ENCODE results near the gene OGA. TPM values are rescaled to one million over a fixed set of nuclear protein-coding genes. Genes with fewer than 3 reads are reported as not detected.
A peak's percentile ranks its signal among the peaks of the same experiment; 100 is the strongest.

OGA gene
- polyA plus RNA-seq, 3 donors = 6.9 to 104 (median 15.3) TPM

GRCh38 chr10:101828766-101829551 is 10.7 kb upstream of the OGA start:
- no peaks in the 10 kb centered on the region for H3K9me3 ChIP-seq (replicated peaks in 1 of 2; ENCODE audit: control insufficient read depth in 1 of 2, insufficient read depth in 1 of 2, low read length in 2 of 2)
- peak overlapping the region in 1 of 3 experiments; percentile 50 for H3K4me3 ChIP-seq (replicated peaks in 1 of 3; ENCODE audit: low read depth in 2 of 3, low read length in 3 of 3)
- H3K4me3 Mint-ChIP-seq = peak overlapping the region; percentile 21 to 31
- peaks cover 0 to 9% of the 10 kb centered on the region in 2 donors for H3K36me3 ChIP-seq (replicated peaks in 1 of 2; ENCODE audit: control insufficient read depth in 1 of 2, insufficient read depth in 2 of 2, low read length in 2 of 2)
- H3K9me3 Mint-ChIP-seq = no peaks in the 10 kb centered on the region
- DNase-seq = no peak
- peak overlapping the region; percentile 89 for H3K4me2 ChIP-seq (replicated peaks; ENCODE audit: extremely low read depth, low read length, poor library complexity, severe bottlenecking)
- peaks cover 0 to 2% (median 0%) of the 10 kb centered on the region in 3 donors for H3K27me3 Mint-ChIP-seq (ENCODE audit: low read depth in 3 of 3)
- peaks cover 35 to 38% of the 10 kb centered on the region in 2 donors for H3K4me1 ChIP-seq (ENCODE audit: control insufficient read depth in 1 of 2, insufficient read depth in 2 of 2, low read length in 2 of 2)
- no peaks in the 10 kb centered on the region for H3K27me3 ChIP-seq (ENCODE audit: control insufficient read depth in 2 of 2, insufficient read depth in 2 of 2, low read length in 2 of 2)
- H3K27ac Mint-ChIP-seq = peak overlapping the region in 1 of 7 donors; percentile 3
- H3K79me2 ChIP-seq (ENCODE audit: insufficient read depth, low read length) = no peaks in the 10 kb centered on the region
- no peak overlapping the region for H2AFZ ChIP-seq (ENCODE audit: insufficient read depth, low read depth, low read length, poor library complexity, severe bottlenecking)
- peaks cover 38% of the 10 kb centered on the region for H3K4me1 Mint-ChIP-seq
- WGBS (ENCODE audit: insufficient coverage) = 77% methylated on average over 28 of the region's 39 CpGs
- peaks cover 8% of the 10 kb centered on the region for H4K20me1 ChIP-seq (ENCODE audit: insufficient read depth, low read length)
- intact Hi-C loops (cut with micrococcal nuclease) = no loop called here
- no peak overlapping the region for H3K27ac ChIP-seq (ENCODE audit: low read depth in 1 of 2, low read length in 2 of 2)
- TF ChIP-seq CTCF (IDR thresholded peaks at IDR 0.05) = no peak
- no peak overlapping the region for H3K9ac ChIP-seq (ENCODE audit: insufficient read depth, low read length, poor library complexity, severe bottlenecking)
- H3K36me3 Mint-ChIP-seq = peaks cover 10 to 13% of the 10 kb centered on the region in 2 donors

- peaks cover 6% of the 10 kb centered on the region for H4K20me1 ChIP-seq (ENCODE audit: insufficient read depth, low read length)
- peaks cover 30% of the 10 kb centered on the region for H3K4me1 Mint-ChIP-seq
- intact Hi-C loops (cut with micrococcal nuclease) = no loop called here
- peaks cover 0 to 2% (median 0%) of the 10 kb centered on the region in 3 donors for H3K27me3 Mint-ChIP-seq (ENCODE audit: low read depth in 3 of 3)
- H3K9ac ChIP-seq (ENCODE audit: insufficient read depth, low read length, poor library complexity, severe bottlenecking) = no peak overlapping the region
- H3K4me2 ChIP-seq (replicated peaks; ENCODE audit: extremely low read depth, low read length, poor library complexity, severe bottlenecking) = no peak overlapping the region
- H3K36me3 ChIP-seq (replicated peaks in 1 of 2; ENCODE audit: control insufficient read depth in 1 of 2, insufficient read depth in 2 of 2, low read length in 2 of 2) = peaks cover 0 to 9% of the 10 kb centered on the region in 2 donors
- TF ChIP-seq CTCF (IDR thresholded peaks at IDR 0.05) = no peak
- peak overlapping the region in 2 of 7 donors; percentile 8 to 38 for H3K27ac Mint-ChIP-seq
- H3K4me3 Mint-ChIP-seq = no peak overlapping the region
- peaks cover 10 to 12% of the 10 kb centered on the region in 2 donors for H3K36me3 Mint-ChIP-seq
- H3K9me3 ChIP-seq (replicated peaks in 1 of 2; ENCODE audit: control insufficient read depth in 1 of 2, insufficient read depth in 1 of 2, low read length in 2 of 2) = no peaks in the 10 kb centered on the region
- H3K9me3 Mint-ChIP-seq = no peaks in the 10 kb centered on the region
- H3K79me2 ChIP-seq (ENCODE audit: insufficient read depth, low read length) = no peaks in the 10 kb centered on the region
- WGBS (ENCODE audit: insufficient coverage) = 100% methylated on average over 1 of the region's 10 CpGs
- no peak overlapping the region for H2AFZ ChIP-seq (ENCODE audit: insufficient read depth, low read depth, low read length, poor library complexity, severe bottlenecking)
- peak in 1 of 3 donors; percentile 5 for DNase-seq
- peaks cover 32 to 33% of the 10 kb centered on the region in 2 donors for H3K4me1 ChIP-seq (ENCODE audit: control insufficient read depth in 1 of 2, insufficient read depth in 2 of 2, low read length in 2 of 2)
- H3K27me3 ChIP-seq (ENCODE audit: control insufficient read depth in 2 of 2, insufficient read depth in 2 of 2, low read length in 2 of 2) = no peaks in the 10 kb centered on the region
- no peak overlapping the region for H3K27ac ChIP-seq (ENCODE audit: low read depth in 1 of 2, low read length in 2 of 2)
- H3K4me3 ChIP-seq (replicated peaks in 1 of 3; ENCODE audit: low read depth in 2 of 3, low read length in 3 of 3) = no peak overlapping the region
Measured at GRCh38 chr10:101827919-101828600, 9.8 kb upstream of the OGA start.

Measured in CD14-positive monocyte (primary cell).